ENCODE results near the gene LIMK2.
"Not testable (repeated sequence)": the region's sequence is repeated elsewhere in the genome, so short reads cannot be mapped to it uniquely, and the experiment has no call there.

GRCh38 chr22:31171734-31172133 is 40.4 kb upstream of the LIMK2 start:
- TF ChIP-seq CTCF (IDR thresholded peaks at IDR 0.05; ENCODE audit: low read depth, low read length, missing input control); MAX (IDR thresholded peaks at IDR 0.05): not testable (repeated sequence)

Measured in liver (tissue), 2 donors.